Neural cell (in vitro differentiated cells): ENCODE data around the gene LMAN2. TPM values are rescaled to one million over a fixed set of nuclear protein-coding genes. Genes with fewer than 3 reads are reported as not detected.

Experiments
- H2AFZ ChIP-seq: fragments of 200-600, 300-800 bp; sonication (generic), shearing (Covaris generic); 2 replicates; pipeline ENCODE4 v1.6.0; 2014; ENCODE audit warnings: low read depth, mild to moderate bottlenecking, antibody characterized with exemption, low read length, moderate library complexity
- H3F3A ChIP-seq: fragments of 200-600 bp; shearing (Covaris generic); 2 replicates; pipeline ENCODE4 v1.6.1; 2016; ENCODE audit warnings: mild to moderate bottlenecking, moderate library complexity, mixed read lengths, antibody characterized with exemption, low read length; ENCODE audit not compliant: insufficient read depth, poor library complexity, severe bottlenecking
- H3K27ac ChIP-seq: fragments of 200-600, 300-800 bp; sonication (generic), shearing (Covaris generic); 2 replicates; pipeline ENCODE4 v1.5.1; 2014; ENCODE audit warnings: mild to moderate bottlenecking, low read length, moderate library complexity
- H3K27me3 ChIP-seq: fragments of 300-800, 200-600 bp; sonication (generic), shearing (Covaris generic); 2 replicates; pipeline ENCODE4 v1.6.0; 2014; ENCODE audit warnings: mild to moderate bottlenecking, low read depth, low read length, moderate library complexity; ENCODE audit not compliant: insufficient read depth
- H3K36me3 ChIP-seq: fragments of 300-800, 200-600 bp; sonication (generic), shearing (Covaris generic); 2 replicates; pipeline ENCODE4 v1.5.1; 2014; ENCODE audit warnings: mild to moderate bottlenecking, antibody characterized with exemption, low read length, moderate library complexity; ENCODE audit not compliant: insufficient read depth
- H3K4me2 ChIP-seq: fragments of 300-800, 200-600 bp; sonication (generic), shearing (Covaris generic); 2 replicates; pipeline ENCODE4 v1.6.0; 2014; ENCODE audit warnings: mild to moderate bottlenecking, low read length
- H3K4me3 ChIP-seq: fragments of 300-800, 200-600 bp; sonication (generic), shearing (Covaris generic); 2 replicates; pipeline ENCODE4 v1.5.1; 2014; ENCODE audit warnings: mild to moderate bottlenecking, low read length, moderate library complexity
- H3K79me2 ChIP-seq: fragments of 200-600 bp; shearing (Covaris generic); replicated peaks from 2 replicates; pipeline ENCODE4 v1.6.0; 2014; ENCODE audit warnings: mild to moderate bottlenecking, low read length, moderate library complexity; ENCODE audit not compliant: insufficient read depth
- H3K9ac ChIP-seq: fragments of 300-800, 200-600 bp; sonication (generic), shearing (Covaris generic); 2 replicates; pipeline ENCODE4 v1.6.1; 2016; ENCODE audit warnings: mild to moderate bottlenecking, low read length, mixed read lengths
- H3K9me2 ChIP-seq: fragments of 200-600 bp; shearing (Covaris generic); 2 replicates; pipeline ENCODE4 v1.6.1; 2016; ENCODE audit warnings: mild to moderate bottlenecking, low read length, mixed read lengths; ENCODE audit not compliant: insufficient read depth
- H3K9me3 ChIP-seq: fragments of 200-600, 300-800 bp; sonication (generic), shearing (Covaris generic); 2 replicates; pipeline ENCODE4 v1.6.1; 2016; ENCODE audit warnings: mild to moderate bottlenecking, mixed run types, low read length, moderate library complexity, mixed read lengths
- H4K20me1 ChIP-seq: fragments of 200-600 bp; shearing (Covaris generic); 2 replicates; pipeline ENCODE4 v1.6.1; 2016; ENCODE audit warnings: mild to moderate bottlenecking, mixed run types; ENCODE audit not compliant: insufficient read depth
- CTCF ChIP-seq: fragments of 450-650 bp; IDR thresholded peaks from 2 replicates; pipeline ENCODE4 v1.5.1; 2014; ENCODE audit warnings: antibody characterized with exemption, mild to moderate bottlenecking, moderate library complexity; ENCODE audit not compliant: poor library complexity, severe bottlenecking
- EP300 ChIP-seq: fragments of 450-650 bp; conservative IDR thresholded peaks from 2 replicates; pipeline ENCODE4 v1.6.1; 2014; ENCODE audit warnings: antibody characterized with exemption, mild to moderate bottlenecking, moderate library complexity; ENCODE audit not compliant: poor library complexity, severe bottlenecking
- EZH2 ChIP-seq: fragments of 200-600, 300-800 bp; shearing (Covaris generic), sonication (generic); IDR thresholded peaks from 2 replicates; pipeline ENCODE4 v1.6.1; 2014; ENCODE audit warnings: antibody characterized with exemption, low read length, borderline replicate concordance, mild to moderate bottlenecking; ENCODE audit not compliant: insufficient read depth, poor library complexity, severe bottlenecking
- MXI1 ChIP-seq: fragments of 450-650 bp; conservative IDR thresholded peaks from 2 replicates; pipeline ENCODE4 v1.6.1; 2014; ENCODE audit warnings: antibody characterized with exemption, mild to moderate bottlenecking; ENCODE audit not compliant: poor library complexity, severe bottlenecking
- POLR2AphosphoS5 ChIP-seq: IDR thresholded peaks from 2 replicates; pipeline ENCODE4 v1.6.1; 2012
- RAD21 ChIP-seq: fragments of 450-650 bp; conservative IDR thresholded peaks from 2 replicates; pipeline ENCODE4 v1.6.1; 2014; ENCODE audit warnings: antibody characterized with exemption, mild to moderate bottlenecking, moderate library complexity
- REST ChIP-seq: IDR thresholded peaks from 2 replicates; pipeline ENCODE4 v1.6.1; 2012; ENCODE audit warnings: borderline replicate concordance
- SMC3 ChIP-seq: fragments of 450-650 bp; conservative IDR thresholded peaks from 2 replicates; pipeline ENCODE4 v1.6.1; 2014; ENCODE audit warnings: antibody characterized with exemption, mild to moderate bottlenecking, moderate library complexity; ENCODE audit not compliant: poor library complexity
- TAF1 ChIP-seq: IDR thresholded peaks from 2 replicates; pipeline ENCODE4 v1.6.1; 2012; ENCODE audit warnings: low read depth
- polyA plus RNA-seq: library from polyadenylated mRNA; depleted of rRNA; stranded (reverse); fragments of >200 nt; gene quantifications from 2 replicates; pipeline ENCODE4 v1.2.3, GENCODE V29; 2014

Gene LMAN2
- polyA plus RNA-seq, 1 donor from 2014 or later = 155 TPM

GRCh38 chr5:177317959-177318377, 33.5 kb downstream of the LMAN2 start:
- Histone ChIP-seq H3K27ac (no peak overlapping the region), H3K79me2 (no peaks in the 10 kb centered on the region), H3K36me3 (no peaks in the 10 kb centered on the region), H3F3A (no peaks in the 10 kb centered on the region), H2AFZ (no peak overlapping the region), H4K20me1 (no peaks in the 10 kb centered on the region), H3K9me3 (no peaks in the 10 kb centered on the region), H3K9ac (no peak overlapping the region), H3K4me2 (no peak overlapping the region), H3K27me3 (no peaks in the 10 kb centered on the region), H3K9me2 (no peaks in the 10 kb centered on the region), H3K4me3 (no peak overlapping the region)
- TF ChIP-seq CTCF (peak; percentile 84), SMC3 (peak; percentile 75), REST (no peak), MXI1 (no peak), RAD21 (peak; percentile 77), EZH2 (no peak)

GRCh38 chr5:177316005-177316404, 35.5 kb downstream of the LMAN2 start:
- Histone ChIP-seq H2AFZ (no peak overlapping the region), H3K9me3 (no peaks in the 10 kb centered on the region), H4K20me1 (no peaks in the 10 kb centered on the region), H3K4me3 (no peak overlapping the region), H3K27me3 (no peaks in the 10 kb centered on the region), H3K27ac (no peak overlapping the region), H3F3A (no peaks in the 10 kb centered on the region), H3K4me2 (no peak overlapping the region), H3K9ac (no peak overlapping the region), H3K79me2 (no peaks in the 10 kb centered on the region), H3K36me3 (no peaks in the 10 kb centered on the region), H3K9me2 (no peaks in the 10 kb centered on the region)
- TF ChIP-seq MXI1 = no peak
- no peak for TF ChIP-seq REST
- TF ChIP-seq RAD21 = no peak
- TF ChIP-seq EP300 = no peak
- TF ChIP-seq SMC3 = no peak
- TF ChIP-seq CTCF = no peak
- TF ChIP-seq EZH2 = no peak
- no peak for TF ChIP-seq TAF1
- no peak for TF ChIP-seq POLR2AphosphoS5
